Erythroblast (primary cell): Measurements from ENCODE around the gene PUS7.

Experiments
- GATA1 ChIP-seq: IDR thresholded peaks from 2 replicates; pipeline ENCODE4 v1.6.1; 2011; ENCODE audit warnings: low read depth, mild to moderate bottlenecking, control low read depth, low read length, moderate library complexity
- POLR2A ChIP-seq: IDR thresholded peaks from 2 replicates; pipeline ENCODE4 v1.6.1; 2011; ENCODE audit warnings: mild to moderate bottlenecking, low read length

- no peak for TF ChIP-seq POLR2A
- TF ChIP-seq GATA1 = no peak
Observed at GRCh38 chr7:105470090-105470489, 52.0 kb downstream of the PUS7 start.
